ENCODE data around the gene ACOXL.

ACOXL gene

GRCh38 chr2:110838657-110839384, 106.4 kb downstream of the ACOXL start:
- Histone ChIP-seq H3K4me3 (replicated peaks; ENCODE audit: low read depth, low read length) (no peak overlapping the region), H3K36me3 (ENCODE audit: control insufficient read depth, insufficient read depth, low read length) (no peaks in the 10 kb centered on the region), H3K27me3 (replicated peaks; ENCODE audit: control insufficient read depth, insufficient read depth, low read length) (no peaks in the 10 kb centered on the region)
- DNase-seq (ENCODE audit: extremely low read depth, insufficient read length): no peak
- no peak for TF ChIP-seq CTCF (IDR thresholded peaks at IDR 0.05; ENCODE audit: insufficient read depth, low read length, poor library complexity, severe bottlenecking)

GRCh38 chr2:110840508-110840907, 108.1 kb downstream of the ACOXL start:
- Histone ChIP-seq H3K27me3 (replicated peaks; ENCODE audit: control insufficient read depth, insufficient read depth, low read length) (no peaks in the 10 kb centered on the region), H3K36me3 (ENCODE audit: control insufficient read depth, insufficient read depth, low read length) (no peaks in the 10 kb centered on the region), H3K4me3 (replicated peaks; ENCODE audit: low read depth, low read length) (no peak overlapping the region)
- no peak for TF ChIP-seq CTCF (IDR thresholded peaks at IDR 0.05; ENCODE audit: insufficient read depth, low read length, poor library complexity, severe bottlenecking)
- DNase-seq (ENCODE audit: extremely low read depth, insufficient read length): no peak

GRCh38 chr2:110842048-110842447, 109.7 kb downstream of the ACOXL start:
- no peaks in the 10 kb centered on the region for H3K27me3 ChIP-seq (replicated peaks; ENCODE audit: control insufficient read depth, insufficient read depth, low read length)
- DNase-seq (ENCODE audit: extremely low read depth, insufficient read length): no peak
- no peak overlapping the region for H3K4me3 ChIP-seq (replicated peaks; ENCODE audit: low read depth, low read length)

GRCh38 chr2:110843496-110843895, 111.1 kb downstream of the ACOXL start:
- Histone ChIP-seq H3K27me3 (replicated peaks; ENCODE audit: control insufficient read depth, insufficient read depth, low read length) (no peaks in the 10 kb centered on the region), H3K36me3 (ENCODE audit: control insufficient read depth, insufficient read depth, low read length) (no peaks in the 10 kb centered on the region), H3K4me3 (replicated peaks; ENCODE audit: low read depth, low read length) (no peak overlapping the region)
- DNase-seq (ENCODE audit: extremely low read depth, insufficient read length): no peak
- TF ChIP-seq CTCF (IDR thresholded peaks at IDR 0.05; ENCODE audit: insufficient read depth, low read length, poor library complexity, severe bottlenecking): no peak

More at GRCh38 chr2:110842048-110842447, 109.7 kb downstream of the ACOXL start:
- H3K36me3 ChIP-seq (ENCODE audit: control insufficient read depth, insufficient read depth, low read length): no peaks in the 10 kb centered on the region
- TF ChIP-seq CTCF (IDR thresholded peaks at IDR 0.05; ENCODE audit: insufficient read depth, low read length, poor library complexity, severe bottlenecking): no peak

- Histone ChIP-seq H3K4me3 (replicated peaks; ENCODE audit: low read depth, low read length) (no peak overlapping the region), H3K27me3 (replicated peaks; ENCODE audit: control insufficient read depth, insufficient read depth, low read length) (no peaks in the 10 kb centered on the region), H3K36me3 (ENCODE audit: control insufficient read depth, insufficient read depth, low read length) (no peaks in the 10 kb centered on the region)
- DNase-seq (ENCODE audit: extremely low read depth, insufficient read length): no peak
- no peak for TF ChIP-seq CTCF (IDR thresholded peaks at IDR 0.05; ENCODE audit: insufficient read depth, low read length, poor library complexity, severe bottlenecking)
Observed at GRCh38 chr2:110843959-110844510, 111.7 kb downstream of the ACOXL start.

Data from GM06990 (cell line).